ENCODE results near the gene RFX2.
"Not testable (repeated sequence)": the region's sequence is repeated elsewhere in the genome, so short reads cannot be mapped to it uniquely, and the experiment has no call there.

RFX2 gene

DNA sequence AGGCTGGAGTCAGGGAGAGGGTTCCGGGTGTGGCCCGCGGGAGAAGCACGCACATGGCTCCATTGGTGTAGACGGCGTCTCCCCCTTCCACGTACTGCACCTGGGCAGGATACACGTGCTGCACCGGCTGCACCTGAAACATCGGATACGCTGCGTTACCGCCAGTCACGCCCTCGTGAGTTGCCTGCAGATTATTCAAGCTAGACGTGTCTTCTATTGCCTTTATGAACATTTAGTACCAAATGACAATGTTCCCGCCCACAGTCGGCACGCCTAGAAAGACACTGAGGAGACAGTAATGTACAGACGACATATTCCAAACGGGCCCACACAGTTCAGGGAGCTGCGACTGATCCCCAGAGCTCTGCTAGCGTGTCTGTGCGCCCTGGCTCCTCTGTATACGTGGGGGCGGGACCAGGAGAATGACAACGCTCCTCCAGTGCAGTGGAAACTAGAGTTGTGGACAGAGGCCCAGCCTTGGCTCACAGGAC is 68.3 kb downstream of the RFX2 start:
- peak in 2 of 51 donors; percentile 54 to 64 for DNase-seq

- DNase-seq = no peak
Measured at GRCh38 chr19:6041071-6041470, 69.2 kb downstream of the RFX2 start.

DNA sequence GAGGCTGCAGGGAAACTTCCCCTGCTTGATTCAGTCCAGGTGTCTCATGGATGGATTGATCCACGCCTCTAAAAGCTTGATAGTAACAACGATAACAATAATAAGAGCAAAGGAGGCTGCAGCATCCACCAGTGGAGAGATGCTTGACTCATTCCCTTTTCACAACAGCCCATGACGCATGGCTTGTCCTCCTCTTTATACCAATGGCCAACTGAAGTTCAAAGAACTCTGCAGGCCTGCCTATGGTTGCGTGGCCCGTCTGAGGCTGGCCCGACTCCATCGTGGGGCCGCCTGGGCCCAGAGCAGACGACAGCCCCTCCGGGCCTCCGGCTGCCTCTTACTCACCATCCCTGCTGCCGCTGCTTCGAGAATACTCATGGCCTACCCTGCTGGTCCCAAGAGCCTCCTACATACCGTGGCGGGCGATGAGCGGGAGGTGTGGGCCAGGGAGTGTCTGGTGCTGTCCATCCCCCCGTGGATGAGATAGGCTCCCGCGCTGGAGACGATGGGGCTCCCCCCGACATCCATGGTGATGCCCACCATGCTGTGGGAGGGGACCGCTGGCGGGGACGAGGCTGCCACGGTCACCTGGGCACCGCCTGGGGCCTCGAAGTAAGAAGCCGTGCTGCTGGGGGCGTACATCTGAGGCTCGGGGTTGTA is 70.6 kb downstream of the RFX2 start:
- no peak for DNase-seq

DNA sequence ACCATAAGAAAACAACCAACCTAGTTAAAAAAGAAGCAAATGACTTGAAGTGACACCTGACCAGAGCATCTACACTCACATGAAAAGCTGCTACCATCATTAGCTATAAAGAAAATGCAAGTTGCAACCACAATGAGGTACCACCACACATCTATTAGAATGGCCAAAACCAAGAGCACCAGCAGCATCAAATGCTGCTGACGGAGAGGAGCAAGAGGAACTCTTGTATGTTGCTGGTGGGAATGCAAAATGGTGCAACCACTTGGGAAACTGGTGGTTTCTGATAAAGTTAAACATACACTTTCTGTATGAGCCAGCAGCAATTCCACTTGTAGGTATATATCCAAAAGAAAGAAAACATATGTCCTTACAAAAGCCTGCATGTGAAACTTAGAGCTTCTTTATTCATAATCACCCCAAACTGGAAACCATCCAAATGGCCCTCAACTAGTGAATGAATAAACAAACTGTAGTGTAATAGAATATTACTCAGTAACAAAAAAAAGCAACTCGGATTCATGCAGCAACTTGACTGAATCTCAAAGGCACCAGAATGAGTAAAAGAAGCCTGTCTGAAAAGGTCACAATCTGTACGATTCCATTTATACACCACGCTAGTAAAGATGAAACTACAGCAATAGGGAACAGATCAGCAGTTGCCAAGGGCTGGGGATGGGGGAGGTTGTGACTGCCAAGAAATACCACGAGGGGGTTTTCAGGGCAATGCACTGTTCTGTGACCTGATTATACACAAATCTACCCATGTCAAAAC is 71.5 kb downstream of the RFX2 start:
- no peak for DNase-seq

DNA sequence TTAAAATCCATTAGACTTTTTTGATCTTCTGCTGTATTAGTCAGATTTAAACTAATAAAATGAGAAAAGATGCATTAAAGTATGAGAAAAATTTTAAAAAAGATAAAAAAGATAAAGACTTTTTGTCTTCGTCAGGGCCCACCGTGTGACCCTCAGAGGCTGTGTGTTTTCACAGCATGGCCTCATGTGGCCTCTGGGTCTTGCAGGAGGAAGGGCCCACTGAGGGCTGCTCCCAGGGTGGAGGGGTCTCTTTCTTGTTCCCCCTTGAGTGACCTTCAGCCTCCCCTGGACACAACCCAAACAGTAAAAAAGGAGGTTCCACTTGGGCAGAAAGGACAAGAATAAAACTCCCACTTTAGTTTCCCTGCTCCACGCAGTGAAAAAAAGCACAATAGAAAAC is 75.3 kb downstream of the RFX2 start:
- no peak for DNase-seq

DNA sequence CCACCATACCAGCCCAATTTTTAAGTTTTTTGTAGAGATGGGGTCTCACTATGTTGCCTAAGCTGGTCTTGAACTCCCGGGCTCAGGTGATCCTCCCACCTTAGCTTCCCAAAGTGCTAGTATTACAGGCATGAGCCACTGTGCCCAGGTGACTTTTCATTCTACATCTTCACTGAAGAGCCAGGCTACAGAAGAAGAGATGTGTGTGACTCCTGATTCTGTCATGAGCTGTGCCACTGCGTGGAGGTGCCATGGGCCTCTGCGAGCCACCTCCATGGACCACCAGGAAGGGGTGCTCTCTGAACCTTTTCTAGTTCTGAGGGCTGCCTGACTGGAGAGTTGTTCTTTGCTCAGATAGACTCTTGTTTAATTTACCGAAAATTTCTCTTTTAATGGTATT is 75.8 kb downstream of the RFX2 start:
- no peak for DNase-seq

DNA sequence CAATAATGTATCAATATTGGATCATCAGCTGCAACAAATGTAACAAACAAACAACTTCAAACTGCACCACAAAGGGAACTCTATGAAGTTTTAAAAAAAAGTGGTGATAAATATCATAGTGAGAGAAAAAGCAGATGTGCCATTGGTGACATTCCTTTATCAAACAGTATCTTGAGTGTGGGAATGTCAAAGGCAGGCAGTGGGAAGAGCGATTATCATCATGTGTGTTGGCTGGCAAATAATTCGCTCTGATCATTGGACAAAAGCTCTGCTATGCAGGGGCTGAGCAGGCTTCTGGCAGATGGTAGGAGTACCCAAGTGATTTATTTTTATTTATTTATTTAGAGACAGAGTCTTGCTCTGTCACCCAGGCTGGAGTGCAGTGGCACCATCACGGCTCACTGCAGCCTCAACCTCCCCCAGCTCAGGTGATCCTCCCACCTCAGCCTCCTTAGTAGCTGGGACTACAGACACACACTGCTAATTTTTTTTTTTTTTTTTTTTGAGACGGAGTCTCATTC is 76.5 kb downstream of the RFX2 start:
- DNase-seq = no peak

GRCh38 chr19:6032827-6033226 is 77.5 kb downstream of the RFX2 start:
- DNase-seq = no peak

GRCh38 chr19:6032381-6032780 is 77.9 kb downstream of the RFX2 start:
- no peak for DNase-seq

GRCh38 chr19:6030214-6030507 is 80.1 kb downstream of the RFX2 start:
- DNase-seq = no peak

GRCh38 chr19:6026390-6027227 is 83.7 kb downstream of the RFX2 start:
- no peak for DNase-seq

DNA sequence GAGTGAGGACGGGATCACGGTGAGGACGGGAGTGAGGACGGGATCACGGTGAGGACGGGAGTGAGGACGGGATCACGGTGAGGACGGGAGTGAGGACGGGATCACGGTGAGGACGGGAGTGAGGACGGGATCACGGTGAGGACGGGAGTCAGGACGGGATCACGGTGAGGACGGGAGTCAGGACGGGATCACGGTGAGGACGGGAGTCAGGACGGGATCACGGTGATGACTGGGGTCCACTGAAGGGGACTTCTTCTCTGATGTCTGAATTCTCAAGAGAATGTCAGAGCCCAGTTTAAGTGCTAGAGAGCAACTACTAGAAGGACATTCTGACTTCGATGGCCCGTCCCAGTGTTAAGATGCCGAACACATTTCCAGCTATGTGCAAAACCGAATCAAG is 85.5 kb downstream of the RFX2 start:
- DNase-seq = not testable (repeated sequence)

- no peak for DNase-seq
Measured at GRCh38 chr19:6023936-6024335, 86.4 kb downstream of the RFX2 start.

- DNase-seq = no peak
Measured at GRCh38 chr19:6023085-6023682, 87.1 kb downstream of the RFX2 start.

- peak in 2 of 51 donors; percentile 6 to 9 for DNase-seq
Measured at GRCh38 chr19:6022570-6023064, 87.7 kb downstream of the RFX2 start.

DNA sequence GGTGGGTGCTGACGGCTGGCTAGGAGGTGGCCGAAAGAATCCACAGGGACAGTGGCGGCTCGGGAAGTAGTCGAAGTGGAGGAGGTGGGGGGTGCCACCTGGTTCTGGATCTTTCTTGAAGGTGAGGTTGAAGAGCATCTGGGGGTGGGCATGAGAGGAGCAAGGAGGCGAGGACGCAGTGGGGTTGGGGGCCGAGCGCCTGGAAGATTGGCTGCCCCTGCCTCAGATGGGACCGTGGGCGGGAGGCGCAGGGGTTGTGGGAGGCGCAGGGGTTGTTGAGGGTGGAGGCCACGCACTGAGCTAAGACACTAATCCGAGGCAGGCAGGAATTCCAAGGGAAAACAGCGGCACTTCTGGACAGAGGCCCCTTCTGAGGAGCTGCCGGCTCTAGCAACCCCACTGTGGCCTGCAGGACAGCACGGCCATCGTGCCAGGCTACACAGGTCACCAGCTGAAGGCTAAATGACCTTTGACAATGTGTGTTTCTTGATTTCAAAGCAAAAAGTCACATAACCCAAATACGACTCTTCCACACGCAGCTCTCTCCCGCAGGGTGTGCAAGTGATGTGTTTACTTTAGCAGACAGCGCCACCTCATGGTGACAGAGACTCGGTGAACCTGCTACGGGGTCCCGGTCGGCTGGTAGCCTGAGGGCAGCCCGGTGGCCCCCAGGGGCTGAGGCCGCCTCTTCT is 88.3 kb downstream of the RFX2 start:
- peak in 45 of 51 donors; percentile 1 to 79 (median 40) for DNase-seq

- DNase-seq = no peak
Measured at GRCh38 chr19:6020972-6021805, 89.1 kb downstream of the RFX2 start.

GRCh38 chr19:6020166-6020882 is 90.0 kb downstream of the RFX2 start:
- DNase-seq = no peak

DNA sequence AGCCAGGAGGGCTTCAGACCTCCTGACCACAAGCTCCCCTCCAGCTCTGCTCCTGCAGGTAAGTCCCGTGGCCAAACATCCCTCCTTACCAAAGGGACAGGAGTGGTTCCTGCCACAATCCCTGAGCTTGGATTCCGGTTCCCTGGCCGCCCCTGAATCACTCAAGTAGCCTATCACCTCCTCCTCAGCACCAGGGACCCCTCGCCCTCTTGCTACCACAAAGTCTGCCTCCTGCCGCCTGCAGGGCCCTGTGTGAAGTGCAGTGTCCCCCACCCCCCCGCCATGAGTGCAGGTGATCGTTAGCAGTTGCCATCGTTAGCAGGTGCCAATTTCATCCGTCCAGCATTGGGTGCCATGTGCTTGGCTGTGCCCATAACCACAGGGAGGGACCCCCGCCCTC is 91.5 kb downstream of the RFX2 start:
- no peak for DNase-seq

Measured in hypothalamus (tissue), 51 donors.